ENCODE results near the gene UBIAD1.
"Not testable (repeated sequence)": the region's sequence is repeated elsewhere in the genome, so short reads cannot be mapped to it uniquely, and the experiment has no call there.

Gene UBIAD1

DNA sequence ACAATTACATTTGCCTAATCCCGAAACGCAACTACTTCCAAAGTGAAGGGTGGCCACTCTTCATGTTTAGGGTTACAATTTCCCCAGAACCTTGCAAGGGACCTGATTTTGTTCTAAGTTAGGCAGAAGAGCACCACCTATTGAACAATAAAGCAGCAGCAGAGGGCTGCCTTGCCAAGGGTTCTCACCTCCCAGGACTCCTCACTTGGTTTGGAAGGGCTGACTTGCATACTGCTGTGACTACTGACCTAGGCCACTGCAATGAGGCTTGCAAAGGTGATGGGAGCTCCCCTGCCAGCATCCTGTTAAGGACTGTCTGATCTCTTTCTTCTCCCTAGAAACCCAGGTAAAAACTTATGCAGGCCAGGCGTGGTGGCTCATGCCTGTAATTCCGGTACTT, 24.8 kb upstream of the UBIAD1 start:
- no peak for TF ChIP-seq POU2F2 (IDR thresholded peaks at IDR 0.05; ENCODE audit: low read depth, low read length)
- TF ChIP-seq TAF1 (IDR thresholded peaks at IDR 0.05; ENCODE audit: low read depth, low read length): no peak
- TF ChIP-seq POLR2AphosphoS5 (IDR thresholded peaks at IDR 0.05; ENCODE audit: low read depth, low read length): no peak
- DNase-seq (ENCODE audit: insufficient read length, low spot score) (no peak), FAIRE-seq (no peak)

DNA sequence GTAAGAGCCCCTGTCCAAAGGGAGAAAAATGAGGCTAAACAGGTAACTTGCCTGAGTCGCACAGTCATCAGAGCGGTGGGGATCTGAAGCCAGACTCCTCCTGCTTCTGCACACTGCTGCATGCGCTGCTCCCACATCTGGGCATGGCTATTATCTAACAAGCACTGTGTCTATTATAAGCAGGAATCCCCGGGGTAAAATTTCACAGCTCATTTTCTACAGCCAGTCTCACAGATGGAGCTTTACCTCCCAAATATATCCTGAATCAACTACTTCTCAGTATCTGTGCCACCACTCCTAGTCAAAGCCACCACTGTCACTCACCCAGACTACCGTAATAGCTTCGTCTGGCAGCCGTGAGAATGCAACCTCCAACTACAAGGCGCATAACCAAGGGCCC, 20.5 kb upstream of the UBIAD1 start:
- FAIRE-seq: no peak

GRCh38 chr1:11253226-11253625, 19.8 kb upstream of the UBIAD1 start:
- FAIRE-seq (no peak), DNase-seq (ENCODE audit: insufficient read length, low spot score) (no peak)
- TF ChIP-seq TAF1 (IDR thresholded peaks at IDR 0.05; ENCODE audit: low read depth, low read length) (no peak), SPI1 (IDR thresholded peaks at IDR 0.05; ENCODE audit: low read depth, low read length) (no peak), POLR2A (IDR thresholded peaks at IDR 0.05; ENCODE audit: low read depth, low read length) (no peak), POU2F2 (IDR thresholded peaks at IDR 0.05; ENCODE audit: low read depth, low read length) (no peak), PAX5 (IDR thresholded peaks at IDR 0.05; ENCODE audit: insufficient read depth, low read length, severe bottlenecking) (no peak), POLR2AphosphoS5 (IDR thresholded peaks at IDR 0.05; ENCODE audit: low read depth, low read length) (no peak)

More for the DNA sequence above, 20.5 kb upstream of the UBIAD1 start:
- DNase-seq (ENCODE audit: insufficient read length, low spot score): no peak
- TF ChIP-seq PAX5 (IDR thresholded peaks at IDR 0.05; ENCODE audit: insufficient read depth, low read length, severe bottlenecking): no peak
- no peak for TF ChIP-seq TAF1 (IDR thresholded peaks at IDR 0.05; ENCODE audit: low read depth, low read length)
- no peak for TF ChIP-seq POLR2A (IDR thresholded peaks at IDR 0.05; ENCODE audit: low read depth, low read length)
- no peak for TF ChIP-seq SPI1 (IDR thresholded peaks at IDR 0.05; ENCODE audit: low read depth, low read length)
- no peak for TF ChIP-seq POLR2AphosphoS5 (IDR thresholded peaks at IDR 0.05; ENCODE audit: low read depth, low read length)
- no peak for TF ChIP-seq POU2F2 (IDR thresholded peaks at IDR 0.05; ENCODE audit: low read depth, low read length)

GRCh38 chr1:11256299-11256698, 16.7 kb upstream of the UBIAD1 start:
- no peak for FAIRE-seq
- TF ChIP-seq SPI1 (IDR thresholded peaks at IDR 0.05; ENCODE audit: low read depth, low read length) (no peak), POU2F2 (IDR thresholded peaks at IDR 0.05; ENCODE audit: low read depth, low read length) (no peak), POLR2AphosphoS5 (IDR thresholded peaks at IDR 0.05; ENCODE audit: low read depth, low read length) (no peak), POLR2A (IDR thresholded peaks at IDR 0.05; ENCODE audit: low read depth, low read length) (no peak), PAX5 (IDR thresholded peaks at IDR 0.05; ENCODE audit: insufficient read depth, low read length, severe bottlenecking) (no peak), TAF1 (IDR thresholded peaks at IDR 0.05; ENCODE audit: low read depth, low read length) (no peak)
- DNase-seq (ENCODE audit: insufficient read length, low spot score): no peak

DNA sequence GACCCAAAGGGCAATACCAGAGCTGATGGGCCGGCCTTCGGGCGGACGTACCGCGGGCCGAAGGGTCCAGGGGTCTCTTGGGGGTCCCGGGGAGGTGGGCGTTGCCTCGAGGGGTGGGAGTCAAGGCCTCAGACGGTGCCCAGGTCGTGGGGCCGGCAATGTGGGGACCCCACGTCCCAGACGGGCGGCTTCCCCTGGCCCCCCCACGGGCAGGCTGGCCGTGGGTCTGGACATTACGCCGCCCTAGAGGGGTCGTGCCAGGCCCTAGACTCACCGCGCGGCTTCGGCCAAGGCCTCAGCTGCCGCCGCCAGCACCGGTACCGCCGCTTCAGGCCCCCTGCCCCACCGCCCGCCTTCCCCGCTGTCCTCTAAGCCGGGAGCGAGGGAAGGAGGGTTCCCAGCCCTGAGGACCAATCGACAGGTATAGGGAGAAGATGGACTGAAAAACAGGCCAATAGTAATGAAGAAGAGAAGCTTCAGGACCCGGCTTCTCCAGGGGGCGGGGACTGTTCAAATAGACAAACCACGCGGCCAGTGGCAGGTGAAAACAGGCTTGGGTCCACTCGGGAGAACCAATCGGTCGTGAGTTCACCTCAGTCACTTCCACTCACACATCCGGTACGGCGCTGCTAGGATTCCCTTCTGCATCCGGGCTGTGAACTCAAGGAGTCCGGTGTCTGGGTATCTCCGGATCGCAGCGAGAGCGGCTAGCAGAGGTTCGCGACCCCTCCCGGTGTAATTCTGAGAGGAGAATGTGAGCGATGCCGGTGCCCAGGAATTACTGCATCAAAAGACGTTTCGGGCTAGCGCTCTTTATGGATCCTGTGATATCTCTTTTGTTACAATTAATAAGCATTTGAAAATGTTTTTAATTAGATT, 10.6 kb upstream of the UBIAD1 start, which contains the start of gene MTOR:
MTOR (minus strand) TSS at position 381 of the 879 bp plus-strand sequence. CDS start 3,142 bp downstream, outside the sequence.
- DNase-seq (ENCODE audit: insufficient read length, low spot score) (peak; percentile 96), FAIRE-seq (peak; percentile 99)
- TF ChIP-seq TAF1 (IDR thresholded peaks at IDR 0.05; ENCODE audit: low read depth, low read length) (peak; percentile 84), POLR2A (IDR thresholded peaks at IDR 0.05; ENCODE audit: low read depth, low read length) (peak; percentile 59), POLR2AphosphoS5 (IDR thresholded peaks at IDR 0.05; ENCODE audit: low read depth, low read length) (peak; percentile 56), PAX5 (IDR thresholded peaks at IDR 0.05; ENCODE audit: insufficient read depth, low read length, severe bottlenecking) (no peak), SPI1 (IDR thresholded peaks at IDR 0.05; ENCODE audit: low read depth, low read length) (no peak), POU2F2 (IDR thresholded peaks at IDR 0.05; ENCODE audit: low read depth, low read length) (peak; percentile 79)

GRCh38 chr1:11266268-11267074, 6.5 kb upstream of the UBIAD1 start:
- DNase-seq (ENCODE audit: insufficient read length, low spot score) (no peak), FAIRE-seq (no peak)
- TF ChIP-seq POLR2AphosphoS5 (IDR thresholded peaks at IDR 0.05; ENCODE audit: low read depth, low read length): no peak
- no peak for TF ChIP-seq SPI1 (IDR thresholded peaks at IDR 0.05; ENCODE audit: low read depth, low read length)
- no peak for TF ChIP-seq POU2F2 (IDR thresholded peaks at IDR 0.05; ENCODE audit: low read depth, low read length)
- TF ChIP-seq POLR2A (IDR thresholded peaks at IDR 0.05; ENCODE audit: low read depth, low read length): no peak
- TF ChIP-seq PAX5 (IDR thresholded peaks at IDR 0.05; ENCODE audit: insufficient read depth, low read length, severe bottlenecking): no peak
- TF ChIP-seq TAF1 (IDR thresholded peaks at IDR 0.05; ENCODE audit: low read depth, low read length): no peak

DNA sequence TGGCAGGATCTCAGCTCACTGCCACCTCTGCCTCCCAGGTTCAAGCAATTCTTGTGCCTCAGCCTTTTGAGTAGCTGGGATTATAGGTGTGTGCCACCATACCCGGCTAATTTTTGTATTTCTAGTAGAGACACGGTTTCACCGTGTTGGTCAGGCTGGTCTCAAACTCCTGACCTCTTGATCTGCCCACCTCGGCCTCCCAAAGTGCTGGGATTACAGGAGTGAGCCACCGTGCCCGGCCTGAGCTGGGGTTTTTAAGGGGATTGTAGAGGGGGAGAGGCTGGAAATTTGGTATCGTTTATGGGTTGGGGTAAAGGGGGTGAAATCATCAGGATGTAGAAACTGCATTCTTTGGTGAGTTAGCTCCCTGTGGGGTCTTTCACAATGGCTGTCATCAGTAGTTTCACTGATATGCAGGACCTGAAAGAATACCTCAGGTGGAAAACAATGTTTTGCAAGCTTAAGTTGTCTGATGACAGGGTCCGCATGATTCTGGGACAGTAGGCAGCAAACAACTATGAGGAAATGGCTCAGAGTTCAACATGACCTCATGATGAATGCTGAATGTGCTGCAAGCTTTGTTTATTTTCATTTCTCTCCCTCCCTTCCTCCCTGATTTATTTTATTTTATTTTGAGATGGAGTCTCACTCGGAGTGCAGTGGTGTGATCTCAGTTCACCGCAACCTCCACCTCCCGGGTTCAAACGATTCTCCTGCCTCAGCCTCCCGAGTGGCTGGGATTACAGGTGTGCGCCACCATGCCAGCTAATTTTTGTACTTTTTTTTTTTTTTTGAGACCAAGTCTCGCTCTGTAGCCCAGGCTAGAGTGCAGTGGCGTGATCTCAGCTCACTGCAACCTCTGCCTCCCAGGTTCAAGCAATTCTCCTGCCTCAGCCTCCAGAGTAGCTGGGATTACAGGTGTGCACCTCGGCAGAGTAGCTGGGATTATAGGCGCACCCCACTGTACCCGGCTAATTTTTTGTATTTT, 5.4 kb upstream of the UBIAD1 start:
- FAIRE-seq; DNase-seq (ENCODE audit: insufficient read length, low spot score): not testable (repeated sequence)

- TF ChIP-seq POU2F2 (IDR thresholded peaks at IDR 0.05; ENCODE audit: low read depth, low read length) (no peak), POLR2AphosphoS5 (IDR thresholded peaks at IDR 0.05; ENCODE audit: low read depth, low read length) (no peak), SPI1 (IDR thresholded peaks at IDR 0.05; ENCODE audit: low read depth, low read length) (no peak), POLR2A (IDR thresholded peaks at IDR 0.05; ENCODE audit: low read depth, low read length) (no peak), PAX5 (IDR thresholded peaks at IDR 0.05; ENCODE audit: insufficient read depth, low read length, severe bottlenecking) (no peak), TAF1 (IDR thresholded peaks at IDR 0.05; ENCODE audit: low read depth, low read length) (no peak)
- FAIRE-seq (no peak), DNase-seq (ENCODE audit: insufficient read length, low spot score) (no peak)
These were observed 510 bp upstream of the UBIAD1 start for GRCh38 chr1:11272544-11272831.

Measured in GM12891 (cell line).